Left colon (tissue), 2 donors: ENCODE results near the gene KRT1. TPM values are rescaled to one million over a fixed set of nuclear protein-coding genes. Genes with fewer than 3 reads are reported as not detected.
"Not testable (repeated sequence)": the region's sequence is repeated elsewhere in the genome, so short reads cannot be mapped to it uniquely, and the experiment has no call there.

ENCODE experiments used
- ATAC-seq: fragments of 200-7000 bp; cut with Tn5 transposase; one replicate; pipeline ENCODE4 v1.9.1; 2020; ENCODE audit warnings: mild to moderate bottlenecking, moderate library complexity
- DNase-seq, 2 donors: peaks; one replicate each; pipeline ENCODE4 v3.0.0-alpha.2; 2020
- intact Hi-C, 2 donors: fragments of 100-400 bp; cut with DNase I in 1 of 2; cut with micrococcal nuclease in 1 of 2; formaldehyde crosslinking; loops; one replicate each; pipeline versions ENCODE4 v1.11.2 to v1.14.0; 2022; cut with DNase I, micrococcal nuclease
- total RNA-seq, 2 donors: library from RNA; stranded (reverse); fragmentation: NEBNext Ultra II Directional; extraction: Animal tissue kit (Norgen Biotek cat#: 25700); gene quantifications; one replicate each; pipeline ENCODE4 v1.2.1, GENCODE V29; 2021
- donor health status: DM: no; HTN: no; CAD: no.
- donor health status: DM: yes; HTN: yes; CAD: no.

The KRT1 gene
- total RNA-seq, 2 donors from 2014 or later: not detected

DNA sequence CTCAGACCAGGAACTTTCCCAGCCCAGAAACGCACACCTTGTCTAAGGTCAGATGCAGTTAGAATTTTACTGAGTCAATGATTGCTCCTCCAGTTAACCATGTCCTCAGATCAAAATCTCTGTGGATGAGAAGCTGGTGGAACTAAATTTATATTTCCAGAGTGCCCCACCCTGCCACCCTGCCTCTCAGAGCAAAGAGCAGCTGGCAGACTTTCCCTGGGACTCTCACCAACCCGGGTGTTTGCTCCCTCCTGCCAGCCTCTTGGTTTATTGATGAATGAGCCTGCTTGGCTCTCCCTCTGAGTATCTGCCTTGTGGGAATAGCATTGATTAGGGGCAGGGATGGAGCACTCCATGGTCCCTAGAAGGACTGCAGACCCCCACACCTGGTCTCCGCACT is 5.9 kb upstream of the KRT1 start:
- peak; percentile 72 for ATAC-seq
- intact Hi-C loops: no loop called here
- peak; percentile 26 to 33 for DNase-seq

GRCh38 chr12:52685406-52685890 is 5.2 kb upstream of the KRT1 start:
- ATAC-seq (no peak), DNase-seq (no peak)
- intact Hi-C loops: no loop called here

- DNase-seq (no peak), ATAC-seq (no peak)
- intact Hi-C loops: no loop called here
These were observed 4.2 kb upstream of the KRT1 start for GRCh38 chr12:52684431-52684830.

GRCh38 chr12:52683575-52684300 is 3.5 kb upstream of the KRT1 start:
- intact Hi-C loops: no loop called here
- DNase-seq (no peak), ATAC-seq (no peak)

- DNase-seq: no peak
- ATAC-seq: no peak
- intact Hi-C loops: no loop called here
These were observed 2.8 kb upstream of the KRT1 start for GRCh38 chr12:52682938-52683574.

- DNase-seq (no peak), ATAC-seq (no peak)
- intact Hi-C loops: no loop called here
These were observed 2.1 kb upstream of the KRT1 start for GRCh38 chr12:52682381-52682660.

DNA sequence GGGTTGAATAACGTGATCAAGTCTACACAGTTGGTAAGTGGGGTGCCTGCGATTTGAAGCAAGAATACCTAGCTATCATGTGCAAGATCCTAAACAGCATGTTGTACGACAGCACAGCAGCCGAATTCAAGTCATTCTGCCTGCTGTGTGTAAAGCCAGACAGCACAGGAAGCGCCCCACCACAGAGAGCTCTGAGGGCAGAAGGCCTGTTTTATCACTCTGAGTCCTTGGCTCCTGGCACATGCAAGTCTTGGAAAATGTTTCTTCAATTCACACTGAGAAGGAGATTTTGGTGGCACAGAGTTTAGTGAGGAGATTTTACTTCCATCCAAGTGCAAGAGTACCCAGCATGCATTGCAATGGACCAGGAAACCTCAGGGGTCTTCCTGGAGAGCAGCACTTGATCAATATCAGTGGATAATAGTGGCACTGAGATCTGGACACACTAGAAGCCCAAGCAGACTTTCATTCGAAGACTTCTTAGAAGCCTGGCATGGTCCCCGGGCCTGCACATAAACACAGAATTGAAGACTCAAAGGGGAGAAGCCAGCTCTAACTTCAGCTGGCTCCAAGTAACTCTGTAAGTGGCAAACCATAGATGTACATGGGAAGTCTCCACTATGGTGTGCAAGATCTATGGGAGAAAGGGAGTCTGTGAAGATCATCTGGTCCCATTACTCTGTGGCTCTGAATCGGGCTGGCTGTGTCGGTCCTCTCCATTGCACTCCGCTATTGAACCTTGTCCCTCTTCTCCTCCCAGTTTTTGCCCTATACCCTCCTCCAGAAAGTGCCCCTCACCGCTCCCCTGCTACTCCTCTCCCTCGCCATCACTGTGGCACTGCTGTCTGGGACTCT is 1.5 kb upstream of the KRT1 start:
- intact Hi-C loops: no loop called here
- DNase-seq (no peak), ATAC-seq (no peak)

DNA sequence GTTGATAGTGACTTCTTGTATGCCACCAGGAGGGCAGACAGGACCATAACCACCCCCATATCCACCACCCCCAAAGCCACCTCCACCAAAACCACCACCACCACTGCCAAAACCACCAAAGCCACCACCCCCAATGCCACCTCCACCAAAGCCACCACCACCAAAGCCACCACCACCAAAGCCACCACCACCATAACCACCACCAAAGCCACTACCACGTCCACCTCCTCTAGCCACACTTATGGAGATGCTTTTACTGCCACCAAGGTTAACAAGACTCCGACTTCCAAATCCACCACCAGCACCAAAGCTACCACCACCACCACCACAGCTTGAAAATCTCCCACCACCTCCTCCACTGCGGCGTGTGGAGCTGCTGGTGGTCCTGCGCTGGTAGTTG is 332 bp downstream of the KRT1 start:
- intact Hi-C loops: no loop called here
- no peak for ATAC-seq
- DNase-seq: no peak

DNA sequence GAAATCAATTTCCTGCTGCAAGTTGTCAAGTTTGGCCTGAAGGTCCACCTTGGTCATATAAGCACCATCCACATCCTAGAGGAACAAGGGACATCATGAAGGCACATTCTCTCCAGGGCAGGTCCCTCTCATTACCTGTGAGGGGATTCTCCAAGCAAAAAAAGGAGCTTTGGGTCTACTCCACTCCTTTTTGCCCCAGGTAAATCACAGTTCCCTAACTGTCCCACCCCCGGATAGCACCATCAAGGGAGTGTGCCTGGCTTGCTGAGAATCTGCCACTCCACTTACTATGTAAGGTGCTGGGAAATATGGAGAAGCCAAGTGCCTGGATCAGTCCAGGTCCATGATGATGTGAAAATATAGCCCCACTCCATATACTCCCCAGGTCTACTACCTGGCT is 2.5 kb downstream of the KRT1 start:
- no peak for DNase-seq
- no peak for ATAC-seq
- intact Hi-C loops: no loop called here

DNA sequence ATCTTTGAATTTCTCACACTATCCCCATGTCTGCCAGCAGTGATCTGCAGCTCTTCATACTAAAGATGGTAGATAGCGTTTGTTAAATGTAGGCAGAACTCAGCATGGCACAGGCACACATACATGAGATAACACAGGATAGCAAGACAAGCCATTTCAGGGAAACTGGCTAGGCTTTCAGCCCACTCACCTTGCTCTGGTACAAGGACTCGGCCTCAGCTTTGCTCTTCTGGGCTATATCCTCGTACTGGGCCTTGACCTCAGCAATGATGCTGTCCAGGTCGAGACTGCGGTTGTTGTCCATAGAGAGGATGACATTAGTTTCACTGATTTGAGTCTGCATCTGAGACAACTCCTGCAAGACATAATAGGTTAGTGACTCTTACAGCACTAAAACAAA is 3.1 kb downstream of the KRT1 start:
- intact Hi-C loops: no loop called here
- DNase-seq: no peak
- no peak for ATAC-seq

GRCh38 chr12:52676163-52676562 is 4.0 kb downstream of the KRT1 start:
- no peak for DNase-seq
- ATAC-seq: no peak
- intact Hi-C loops: no loop called here

GRCh38 chr12:52675301-52675701 is 4.9 kb downstream of the KRT1 start:
- no peak for ATAC-seq
- DNase-seq: no peak
- intact Hi-C loops: no loop called here

GRCh38 chr12:52674433-52674775 is 5.8 kb downstream of the KRT1 start:
- DNase-seq (no peak), ATAC-seq (no peak)
- intact Hi-C loops: no loop called here

DNA sequence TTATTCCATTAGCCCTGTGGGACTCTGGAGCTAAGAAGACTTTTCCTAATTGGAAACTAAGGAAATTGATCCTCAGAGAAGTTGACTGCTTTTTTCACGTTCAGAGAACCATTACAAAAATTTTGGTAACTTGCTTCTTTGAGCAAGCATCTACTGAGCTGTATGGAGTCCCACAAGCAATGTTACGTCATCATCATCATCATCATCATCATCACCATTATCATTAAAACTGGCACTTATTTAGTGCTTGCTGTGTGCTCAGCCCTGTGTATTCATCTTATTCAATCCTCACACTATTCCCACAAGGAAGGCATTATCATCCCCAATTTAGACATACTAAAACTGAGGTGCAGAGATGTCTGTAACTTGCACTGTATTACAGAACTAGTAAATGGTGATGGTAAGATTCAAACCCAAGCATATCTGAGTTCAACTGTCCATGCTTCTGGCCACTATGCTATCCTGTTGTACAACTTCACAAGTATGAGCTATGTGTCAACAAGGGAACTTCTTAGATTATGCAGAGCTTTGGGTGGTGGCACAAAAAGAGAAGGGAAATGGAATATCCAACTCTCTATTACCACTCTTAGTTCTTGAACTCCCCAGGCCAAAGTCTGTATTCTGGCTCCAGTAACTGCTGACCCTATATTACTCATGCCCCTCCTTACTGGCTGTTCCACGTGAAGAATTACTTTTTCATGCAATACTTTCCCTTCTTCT is 6.3 kb downstream of the KRT1 start:
- DNase-seq: no peak

GRCh38 chr12:52673217-52673616 is 7.0 kb downstream of the KRT1 start:
- intact Hi-C loops: no loop called here
- ATAC-seq (no peak), DNase-seq (no peak)

More for the DNA sequence above, 6.3 kb downstream of the KRT1 start:
- intact Hi-C loops: no loop called here
- ATAC-seq: no peak

GRCh38 chr12:52672321-52672933 is 7.8 kb downstream of the KRT1 start:
- DNase-seq: no peak
- intact Hi-C loops: no loop called here
- no peak for ATAC-seq

DNA sequence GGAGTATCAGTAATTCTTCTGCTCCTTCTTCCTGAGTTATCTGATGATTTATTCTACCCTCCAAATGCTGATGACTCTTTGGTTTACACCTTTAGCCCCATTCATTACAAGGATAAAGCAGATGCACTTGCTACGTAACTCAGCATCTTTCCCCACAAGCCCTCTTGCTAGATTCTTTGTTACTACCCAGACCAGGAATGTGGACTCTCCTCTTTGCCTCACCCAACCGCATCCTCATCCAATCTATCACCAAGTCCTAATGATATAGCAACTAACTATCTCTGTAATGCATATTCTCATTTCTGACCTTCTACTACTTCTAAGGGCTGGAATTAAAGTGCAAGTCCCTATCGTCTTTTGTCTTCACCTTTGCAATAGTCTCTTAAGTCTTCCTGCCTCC is 9.2 kb downstream of the KRT1 start:
- ATAC-seq (no peak), DNase-seq (no peak)
- intact Hi-C loops: no loop called here

DNA sequence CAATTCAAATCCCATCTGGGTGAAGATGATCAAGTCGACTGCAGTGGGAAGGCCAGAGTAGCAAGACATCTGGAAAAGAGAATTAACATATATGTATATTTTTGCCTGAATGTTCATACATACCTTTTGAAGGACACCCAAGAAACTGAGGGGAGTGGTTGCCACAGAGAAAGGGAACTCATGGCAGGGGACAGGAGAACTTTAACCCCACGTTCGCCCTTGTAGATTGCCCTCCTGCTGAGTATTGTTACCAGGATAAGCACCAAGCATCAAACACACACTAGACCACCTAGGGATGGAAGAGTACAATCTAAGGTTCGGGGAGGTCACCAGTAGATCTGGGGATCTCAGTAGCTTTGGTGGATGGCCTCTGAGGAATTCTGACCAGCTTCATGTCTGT is 9.7 kb downstream of the KRT1 start:
- intact Hi-C loops: no loop called here
- no peak for DNase-seq
- no peak for ATAC-seq

- DNase-seq, ATAC-seq, intact Hi-C loops: not testable (repeated sequence)
These were observed 10.3 kb downstream of the KRT1 start for GRCh38 chr12:52669941-52670340.
